Activated CD8-positive, alpha-beta memory T cell treated with anti-CD3 and anti-CD28 coated beads for 48 hours (primary cell): ENCODE data around the gene ZNF664.

Experiments used
- DNase-seq, 3 experiments: peaks; one replicate each; pipeline ENCODE4 v3.0.0-alpha.2; 2020; ENCODE audit warnings: low read depth in 2 of 3, low spot score in 2 of 3

The ZNF664 gene

GRCh38 chr12:124059752-124060151 lies 86.7 kb downstream of the ZNF664 start:
- no peak for DNase-seq
